ENCODE data around the gene TC2N.

Gene TC2N

GRCh38 chr14:91786188-91786587 is 81.1 kb downstream of the TC2N start:
- DNase-seq (ENCODE audit: extremely low spot score), result no peak
- ChIA-PET POLR2A (no interaction called here), CTCF (no interaction called here)
- TF ChIP-seq SUZ12 (IDR thresholded peaks at IDR 0.05), result no peak
- TF ChIP-seq ZNF384 (IDR thresholded peaks at IDR 0.05), result no peak
- no peak for TF ChIP-seq PKNOX1 (IDR thresholded peaks at IDR 0.05)
- TF ChIP-seq CTBP1 (IDR thresholded peaks at IDR 0.05; ENCODE audit: borderline replicate concordance), result no peak
- no peak for TF ChIP-seq TARDBP (IDR thresholded peaks at IDR 0.05)
- no peak for TF ChIP-seq FOXA1 (IDR thresholded peaks at IDR 0.05)
- TF ChIP-seq FOXM1 (IDR thresholded peaks at IDR 0.05; ENCODE audit: borderline replicate concordance), result no peak
- no peak for TF ChIP-seq LEF1 (IDR thresholded peaks at IDR 0.05; ENCODE audit: borderline replicate concordance)
- no peak for TF ChIP-seq FOXK2 (IDR thresholded peaks at IDR 0.05)
- TF ChIP-seq BHLHE40 (IDR thresholded peaks at IDR 0.05; ENCODE audit: borderline replicate concordance), result no peak
- no peak for TF ChIP-seq SP1 (IDR thresholded peaks at IDR 0.05)
- no peak for TF ChIP-seq NFRKB (IDR thresholded peaks at IDR 0.05)
- no peak for TF ChIP-seq HDGF (IDR thresholded peaks at IDR 0.05; ENCODE audit: borderline replicate concordance)

GRCh38 chr14:91780452-91780851 is 86.9 kb downstream of the TC2N start:
- ChIA-PET POLR2A (no interaction called here), CTCF (interaction anchor here (0.6 kb wide), 1 partner anchor 131 kb away, joined by 4 read pairs; no protein-coding TSS in a partner anchor)
- DNase-seq (ENCODE audit: extremely low spot score), result no peak
- TF ChIP-seq FOXK2 (IDR thresholded peaks at IDR 0.05), result no peak

GRCh38 chr14:91778217-91778616 is 89.1 kb downstream of the TC2N start:
- POLR2A ChIA-PET, result no interaction called here
- CTCF ChIA-PET, result no interaction called here
- TF ChIP-seq SP1 (IDR thresholded peaks at IDR 0.05), result no peak
- TF ChIP-seq LEF1 (IDR thresholded peaks at IDR 0.05; ENCODE audit: borderline replicate concordance), result no peak
- no peak for TF ChIP-seq ZNF384 (IDR thresholded peaks at IDR 0.05)
- TF ChIP-seq HDGF (IDR thresholded peaks at IDR 0.05; ENCODE audit: borderline replicate concordance), result no peak
- TF ChIP-seq CTBP1 (IDR thresholded peaks at IDR 0.05; ENCODE audit: borderline replicate concordance), result no peak
- TF ChIP-seq FOXM1 (IDR thresholded peaks at IDR 0.05; ENCODE audit: borderline replicate concordance), result no peak
- DNase-seq (ENCODE audit: extremely low spot score), result no peak

GRCh38 chr14:91774140-91775096 is 92.9 kb downstream of the TC2N start:
- ChIA-PET POLR2A (no interaction called here), CTCF (no interaction called here)
- DNase-seq (ENCODE audit: extremely low spot score), result no peak
- TF ChIP-seq FOXA1 (IDR thresholded peaks at IDR 0.05), result no peak
- no peak for TF ChIP-seq ARNT (IDR thresholded peaks at IDR 0.05)
- no peak for TF ChIP-seq NFRKB (IDR thresholded peaks at IDR 0.05)

- ChIA-PET CTCF (no interaction called here), POLR2A (no interaction called here)
- DNase-seq (ENCODE audit: extremely low spot score), result no peak
- TF ChIP-seq LEF1 (IDR thresholded peaks at IDR 0.05; ENCODE audit: borderline replicate concordance) (no peak), SUZ12 (IDR thresholded peaks at IDR 0.05) (no peak), L3MBTL2 (conservative IDR thresholded peaks at IDR 0.05) (no peak), FOXA1 (IDR thresholded peaks at IDR 0.05) (no peak), ELF4 (IDR thresholded peaks at IDR 0.05) (no peak), PKNOX1 (IDR thresholded peaks at IDR 0.05) (no peak), HDGF (IDR thresholded peaks at IDR 0.05; ENCODE audit: borderline replicate concordance) (no peak), BHLHE40 (IDR thresholded peaks at IDR 0.05; ENCODE audit: borderline replicate concordance) (no peak), NFRKB (IDR thresholded peaks at IDR 0.05) (no peak), FOXM1 (IDR thresholded peaks at IDR 0.05; ENCODE audit: borderline replicate concordance) (no peak), ZNF384 (IDR thresholded peaks at IDR 0.05) (no peak), ARNT (IDR thresholded peaks at IDR 0.05) (no peak), FOXK2 (IDR thresholded peaks at IDR 0.05) (no peak), SP1 (IDR thresholded peaks at IDR 0.05) (no peak)
Measured at GRCh38 chr14:91770185-91770584, 97.2 kb downstream of the TC2N start.

GRCh38 chr14:91755570-91756295 is 111.6 kb downstream of the TC2N start:
- DNase-seq (ENCODE audit: extremely low spot score), result no peak
- CTCF ChIA-PET, result no interaction called here
- TF ChIP-seq BHLHE40 (IDR thresholded peaks at IDR 0.05; ENCODE audit: borderline replicate concordance) (no peak), PKNOX1 (IDR thresholded peaks at IDR 0.05) (no peak), ELF4 (IDR thresholded peaks at IDR 0.05) (no peak), SP1 (IDR thresholded peaks at IDR 0.05) (no peak), ARNT (IDR thresholded peaks at IDR 0.05) (no peak), FOXA1 (IDR thresholded peaks at IDR 0.05) (no peak), LEF1 (IDR thresholded peaks at IDR 0.05; ENCODE audit: borderline replicate concordance) (no peak), HDGF (IDR thresholded peaks at IDR 0.05; ENCODE audit: borderline replicate concordance) (no peak), FOXK2 (IDR thresholded peaks at IDR 0.05) (no peak), NFRKB (IDR thresholded peaks at IDR 0.05) (no peak), SUZ12 (IDR thresholded peaks at IDR 0.05) (no peak), FOXM1 (IDR thresholded peaks at IDR 0.05; ENCODE audit: borderline replicate concordance) (no peak), L3MBTL2 (conservative IDR thresholded peaks at IDR 0.05) (no peak), TARDBP (IDR thresholded peaks at IDR 0.05) (no peak), ZNF384 (IDR thresholded peaks at IDR 0.05) (no peak), CTBP1 (IDR thresholded peaks at IDR 0.05; ENCODE audit: borderline replicate concordance) (no peak)
- POLR2A ChIA-PET, result no interaction called here
